Tibial nerve (tissue), 4 donors: ENCODE measurements around the gene TOP2A.

Experiments
- EP300 ChIP-seq, 2 donors: sonication (generic); formaldehyde crosslinking; IDR thresholded peaks; one replicate each; pipeline ENCODE4 v1.6.1; 2017; ENCODE audit warnings: antibody characterized with exemption in 2 of 2, mild to moderate bottlenecking in 1 of 2
- POLR2A ChIP-seq, 2 donors: fragments of 450-650 bp; IDR thresholded peaks; one replicate each; pipeline ENCODE4 v1.6.1; 2017; ENCODE audit warnings: antibody characterized with exemption in 2 of 2, mild to moderate bottlenecking in 2 of 2, moderate library complexity in 2 of 2
- TF ChIP-seq, protein P1 (sequence below), 5 experiments: fragments of 200-600 bp in 3 of 5; fragments of 450-650 bp in 2 of 5; sonication (generic) in 3 of 5; IDR thresholded peaks; one replicate each; pipeline ENCODE4 v1.5.1; 2016 to 2019; ENCODE audit warnings: antibody characterized with exemption in 5 of 5, mild to moderate bottlenecking in 3 of 5, moderate library complexity in 2 of 5

DNA sequence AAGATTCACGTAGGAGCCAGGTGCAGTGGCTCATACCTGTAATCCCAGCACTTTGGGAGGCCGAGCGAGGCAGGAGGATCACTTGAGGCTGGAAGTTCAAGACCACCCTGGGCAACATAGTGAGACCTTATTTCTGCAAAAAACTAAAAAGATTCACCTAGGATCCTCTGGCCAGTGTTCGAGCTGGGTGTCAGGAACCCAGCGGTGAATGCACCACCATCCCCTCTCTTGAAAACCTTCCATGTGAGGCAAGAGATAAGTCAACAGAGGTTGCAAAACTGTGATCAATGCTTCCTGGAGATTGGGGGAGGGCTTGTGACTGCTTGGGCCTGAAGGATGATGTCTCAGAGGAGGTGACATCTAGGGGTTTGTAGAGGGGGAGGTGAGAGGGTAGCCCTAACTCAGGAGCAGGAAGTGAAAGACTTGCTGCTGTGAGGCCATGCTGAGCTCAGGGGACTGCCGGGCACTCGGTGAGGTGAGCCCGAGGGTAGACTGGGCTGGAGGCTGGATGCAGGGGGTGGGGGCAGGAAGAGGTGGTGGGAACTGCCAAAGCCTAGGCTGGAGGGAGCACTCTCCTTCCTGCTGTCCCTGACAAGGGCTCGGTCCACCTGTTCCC, 64.8 kb downstream of the TOP2A start:
- TF ChIP-seq, protein P1, sequence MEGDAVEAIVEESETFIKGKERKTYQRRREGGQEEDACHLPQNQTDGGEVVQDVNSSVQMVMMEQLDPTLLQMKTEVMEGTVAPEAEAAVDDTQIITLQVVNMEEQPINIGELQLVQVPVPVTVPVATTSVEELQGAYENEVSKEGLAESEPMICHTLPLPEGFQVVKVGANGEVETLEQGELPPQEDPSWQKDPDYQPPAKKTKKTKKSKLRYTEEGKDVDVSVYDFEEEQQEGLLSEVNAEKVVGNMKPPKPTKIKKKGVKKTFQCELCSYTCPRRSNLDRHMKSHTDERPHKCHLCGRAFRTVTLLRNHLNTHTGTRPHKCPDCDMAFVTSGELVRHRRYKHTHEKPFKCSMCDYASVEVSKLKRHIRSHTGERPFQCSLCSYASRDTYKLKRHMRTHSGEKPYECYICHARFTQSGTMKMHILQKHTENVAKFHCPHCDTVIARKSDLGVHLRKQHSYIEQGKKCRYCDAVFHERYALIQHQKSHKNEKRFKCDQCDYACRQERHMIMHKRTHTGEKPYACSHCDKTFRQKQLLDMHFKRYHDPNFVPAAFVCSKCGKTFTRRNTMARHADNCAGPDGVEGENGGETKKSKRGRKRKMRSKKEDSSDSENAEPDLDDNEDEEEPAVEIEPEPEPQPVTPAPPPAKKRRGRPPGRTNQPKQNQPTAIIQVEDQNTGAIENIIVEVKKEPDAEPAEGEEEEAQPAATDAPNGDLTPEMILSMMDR (IDR thresholded peaks at IDR 0.05), result no peak
- TF ChIP-seq POLR2A (IDR thresholded peaks at IDR 0.05) (no peak), EP300 (IDR thresholded peaks at IDR 0.05) (no peak)
